Stimulated activated CD8-positive, alpha-beta memory T cell treated with anti-CD3 and anti-CD28 coated beads, Interleukin-7, amount 100 ng/mL, for 48 hours (primary cell): ENCODE results near the gene SQSTM1.

Source experiments
- DNase-seq, 2 donors: peaks; one replicate each; pipeline ENCODE4 v3.0.0-alpha.2; 2020; ENCODE audit warnings: low read depth in 1 of 2; ENCODE audit errors: extremely low read depth in 1 of 2

SQSTM1 gene

GRCh38 chr5:179841621-179842020, 20.9 kb downstream of the SQSTM1 start:
- no peak for DNase-seq

GRCh38 chr5:179852993-179853547, 32.4 kb downstream of the SQSTM1 start:
- DNase-seq: no peak

- no peak for DNase-seq
Observed at GRCh38 chr5:179854356-179854755, 33.7 kb downstream of the SQSTM1 start.

- DNase-seq: peak in 1 of 2 donors; percentile 17
Observed at GRCh38 chr5:179858241-179858585, 37.5 kb downstream of the SQSTM1 start.

GRCh38 chr5:179858586-179859427, 38.1 kb downstream of the SQSTM1 start, which contains the start of gene MRNIP:
Gene MRNIP, minus strand, starts transcription at chr5:179858817. Its CDS starts 21 bp downstream, at chr5:179858796.
- DNase-seq: peak; percentile 87 to 90

- no peak for DNase-seq
Observed at GRCh38 chr5:179860301-179860700, 39.6 kb downstream of the SQSTM1 start.

- DNase-seq: no peak
Observed at GRCh38 chr5:179862296-179862695, 41.6 kb downstream of the SQSTM1 start.

- DNase-seq: no peak
Observed at GRCh38 chr5:179862891-179863290, 42.2 kb downstream of the SQSTM1 start.

GRCh38 chr5:179863449-179864085, 42.9 kb downstream of the SQSTM1 start:
- DNase-seq: no peak

- DNase-seq: no peak
Observed at GRCh38 chr5:179864686-179865085, 44.0 kb downstream of the SQSTM1 start.

GRCh38 chr5:179865491-179866240, 45.0 kb downstream of the SQSTM1 start:
- no peak for DNase-seq

GRCh38 chr5:179866241-179867078, 45.8 kb downstream of the SQSTM1 start:
- DNase-seq: peak in 1 of 2 donors; percentile 13

- no peak for DNase-seq
Observed at GRCh38 chr5:179867079-179867465, 46.4 kb downstream of the SQSTM1 start.

- DNase-seq: no peak
Observed at GRCh38 chr5:179867476-179867875, 46.8 kb downstream of the SQSTM1 start.

- DNase-seq: no peak
Observed at GRCh38 chr5:179868541-179868940, 47.8 kb downstream of the SQSTM1 start.

GRCh38 chr5:179869101-179869500, 48.4 kb downstream of the SQSTM1 start:
- DNase-seq: no peak

GRCh38 chr5:179869641-179870402, 49.1 kb downstream of the SQSTM1 start:
- DNase-seq: no peak

GRCh38 chr5:179870403-179870903, 49.7 kb downstream of the SQSTM1 start:
- no peak for DNase-seq

GRCh38 chr5:179870952-179871351, 50.2 kb downstream of the SQSTM1 start:
- no peak for DNase-seq
